ENCODE results near the gene CACNA2D4. TPM values are rescaled to one million over a fixed set of nuclear protein-coding genes. Genes with fewer than 3 reads are reported as not detected.

CACNA2D4 gene
- total and polyA plus RNA-seq, 2 of the 13 experiments (the other 11 are each of a cell fraction or from before 2014, with no cell fraction given): 14.2 to 136 TPM

- TF ChIP-seq ZNF574 (CRISPR knock-in tag; IDR thresholded peaks at IDR 0.05): peak; percentile 76
- TF ChIP-seq ZNF143 (CRISPR knock-in tag; IDR thresholded peaks at IDR 0.05): peak; percentile 95
- TF ChIP-seq ZNF552 (CRISPR knock-in tag; IDR thresholded peaks at IDR 0.05; ENCODE audit: borderline replicate concordance): no peak
- no peak for TF ChIP-seq RFXANK (CRISPR knock-in tag; IDR thresholded peaks at IDR 0.05)
- no peak for TF ChIP-seq DMAP1 (CRISPR knock-in tag; IDR thresholded peaks at IDR 0.05)
- TF ChIP-seq YY1 (IDR thresholded peaks at IDR 0.05; ENCODE audit: insufficient read depth, insufficient replicate concordance, low read depth, low read length): peak; percentile 89
- no peak for TF ChIP-seq SMAD9 (CRISPR knock-in tag; IDR thresholded peaks at IDR 0.05)
- peak; percentile 24; the same call in 1 of the 2 replicates for TF ChIP-seq TAF1 (CRISPR knock-in tag; IDR thresholded peaks at IDR 0.05)
- peak; percentile 24; the same call in 1 of the 2 replicates for TF ChIP-seq ZNF280D (CRISPR knock-in tag; IDR thresholded peaks at IDR 0.05)
- no peak for TF ChIP-seq SKIL (CRISPR knock-in tag; IDR thresholded peaks at IDR 0.05; ENCODE audit: borderline replicate concordance)
- peak; percentile 94 for TF ChIP-seq ELF1 (CRISPR knock-in tag; IDR thresholded peaks at IDR 0.05)
- TF ChIP-seq HNF4A (CRISPR knock-in tag; IDR thresholded peaks at IDR 0.05): 0 out of 2 replicates have a peak, but pooled peaks have one; percentile 14
- TF ChIP-seq ZFYVE20 (CRISPR knock-in tag; IDR thresholded peaks at IDR 0.05; ENCODE audit: borderline replicate concordance, low read depth): no peak
- TF ChIP-seq ZUFSP (CRISPR knock-in tag; IDR thresholded peaks at IDR 0.05; ENCODE audit: borderline replicate concordance): no peak
- TF ChIP-seq KAT8 (CRISPR knock-in tag; IDR thresholded peaks at IDR 0.05): peak; percentile 59; the same call in 1 of the 2 replicates
- peak; percentile 40; the same call in 1 of the 2 replicates for TF ChIP-seq ZMYM4 (CRISPR knock-in tag; IDR thresholded peaks at IDR 0.05)
Measured at GRCh38 chr12:1804545-1805332, 113.7 kb downstream of the CACNA2D4 start (continued).
